Smooth muscle cell (in vitro differentiated cells): ENCODE measurements around the gene AFF2. TPM values are rescaled to one million over a fixed set of nuclear protein-coding genes. Genes with fewer than 3 reads are reported as not detected.

Experiments
- DNase-seq: peaks from one replicate; lab custom pipeline; 2025; ENCODE audit not compliant: unreplicated experiment; lab: John Stamatoyannopoulos, UW
- H2AFZ ChIP-seq: fragments of 200-600 bp; sonication (generic); 2 replicates; pipeline ENCODE4 v1.6.0; 2016; ENCODE audit warnings: antibody characterized with exemption, low read depth, mild to moderate bottlenecking
- H3F3A ChIP-seq: fragments of 200-600 bp; sonication (generic); 2 replicates; pipeline ENCODE4 v1.6.0; 2017; ENCODE audit warnings: antibody characterized with exemption, low read depth
- H3K27ac ChIP-seq: fragments of 200-600 bp; sonication (generic); 2 replicates; pipeline ENCODE4 v1.5.1; 2016; ENCODE audit warnings: low read depth, mild to moderate bottlenecking
- H3K27me3 ChIP-seq: fragments of 200-600 bp; sonication (generic); 2 replicates; pipeline ENCODE4 v1.6.1; 2016; ENCODE audit warnings: low read depth, mild to moderate bottlenecking
- H3K36me3 ChIP-seq: fragments of 200-600 bp; sonication (generic); 2 replicates; pipeline ENCODE4 v1.5.1; 2016; ENCODE audit warnings: low read depth
- H3K4me1 ChIP-seq: fragments of 200-600 bp; sonication (generic); 2 replicates; pipeline ENCODE4 v1.5.1; 2016; ENCODE audit warnings: low read depth
- H3K4me2 ChIP-seq: fragments of 200-600 bp; sonication (generic); 2 replicates; pipeline ENCODE4 v1.6.0; 2016; ENCODE audit warnings: mild to moderate bottlenecking
- H3K4me3 ChIP-seq: fragments of 200-600 bp; sonication (generic); 2 replicates; pipeline ENCODE4 v1.5.1; 2016; ENCODE audit warnings: mild to moderate bottlenecking
- H3K79me2 ChIP-seq: fragments of 200-600 bp; sonication (generic); 2 replicates; pipeline ENCODE4 v1.6.0; 2016; ENCODE audit warnings: low read depth, mild to moderate bottlenecking
- H3K9ac ChIP-seq: fragments of 200-600 bp; sonication (generic); 2 replicates; pipeline ENCODE4 v1.6.0; 2016; ENCODE audit warnings: low read depth
- H3K9me3 ChIP-seq: fragments of 200-600 bp; sonication (generic); replicated peaks from 2 replicates; pipeline ENCODE4 v1.5.1; 2016; ENCODE audit warnings: low read depth
- H4K20me1 ChIP-seq: fragments of 200-600 bp; sonication (generic); 2 replicates; pipeline ENCODE4 v1.6.0; 2016; ENCODE audit warnings: low read depth
- CTCF ChIP-seq: fragments of 200-600 bp; sonication (generic); IDR thresholded peaks from 2 replicates; pipeline ENCODE4 v1.5.1; 2017; ENCODE audit warnings: borderline replicate concordance, mild to moderate bottlenecking, antibody characterized with exemption; ENCODE audit not compliant: insufficient read depth, poor library complexity, severe bottlenecking
- WGBS: methylation state at CpG from one replicate; pipeline ENCODE4 v1.1.7; 2016; ENCODE audit warnings: low lambda C conversion rate; 5-methylcytosine and 5-hydroxymethylcytosine counted together
- polyA plus RNA-seq: library from polyadenylated mRNA; unstranded; fragments of >200 nt; fragmentation: Nextera tagmentation; extraction: Ambion mirVana; gene quantifications from 2 replicates; pipeline ENCODE4 v1.2.1, GENCODE V29; 2016
- total RNA-seq: library from RNA; depleted of rRNA; stranded (reverse); fragments of >200 nt; gene quantifications from 2 replicates; pipeline ENCODE4 v1.2.3, GENCODE V29; 2014

The AFF2 gene
- total and polyA plus RNA-seq, 2 experiments from 2014 or later: 0.57 to 3.6 TPM

- no peak overlapping the region for H3K4me2 ChIP-seq
- H3K4me3 ChIP-seq: no peak overlapping the region
- H3K4me1 ChIP-seq: no peaks in the 10 kb centered on the region
- H3F3A ChIP-seq: no peaks in the 10 kb centered on the region
- H3K79me2 ChIP-seq: no peaks in the 10 kb centered on the region
- TF ChIP-seq CTCF: no peak
- H3K27ac ChIP-seq: no peak overlapping the region
- no peaks in the 10 kb centered on the region for H3K9me3 ChIP-seq
- no peak overlapping the region for H3K9ac ChIP-seq
- H3K36me3 ChIP-seq: no peaks in the 10 kb centered on the region
- no peaks in the 10 kb centered on the region for H4K20me1 ChIP-seq
- H3K27me3 ChIP-seq: no peaks in the 10 kb centered on the region
- DNase-seq: no peak
- H2AFZ ChIP-seq: no peak overlapping the region
- WGBS: 49% methylated on average over 5 of the region's 5 CpGs
Observed at GRCh38 chrX:148728901-148729300, 228.5 kb downstream of the AFF2 start.

- H2AFZ ChIP-seq: no peak overlapping the region
- no peaks in the 10 kb centered on the region for H3K4me1 ChIP-seq
- H3K27me3 ChIP-seq: no peaks in the 10 kb centered on the region
- H3K36me3 ChIP-seq: no peaks in the 10 kb centered on the region
- peaks cover 3% of the 10 kb centered on the region for H3K9me3 ChIP-seq
- no peak overlapping the region for H3K27ac ChIP-seq
- no peaks in the 10 kb centered on the region for H3F3A ChIP-seq
- no peaks in the 10 kb centered on the region for H3K79me2 ChIP-seq
- no peak for DNase-seq
- no peak overlapping the region for H3K9ac ChIP-seq
- TF ChIP-seq CTCF: no peak
- H3K4me2 ChIP-seq: no peak overlapping the region
- no peaks in the 10 kb centered on the region for H4K20me1 ChIP-seq
- no peak overlapping the region for H3K4me3 ChIP-seq
Observed at GRCh38 chrX:148732743-148733142, 232.3 kb downstream of the AFF2 start.

- no peaks in the 10 kb centered on the region for H3K36me3 ChIP-seq
- H3K9ac ChIP-seq: no peak overlapping the region
- H3K27me3 ChIP-seq: no peaks in the 10 kb centered on the region
- H4K20me1 ChIP-seq: no peaks in the 10 kb centered on the region
- H3F3A ChIP-seq: no peaks in the 10 kb centered on the region
- TF ChIP-seq CTCF: no peak
- no peak overlapping the region for H2AFZ ChIP-seq
- H3K4me2 ChIP-seq: no peak overlapping the region
- no peaks in the 10 kb centered on the region for H3K9me3 ChIP-seq
- H3K27ac ChIP-seq: no peak overlapping the region
- 66% methylated on average over 6 of the region's 6 CpGs for WGBS
- H3K4me3 ChIP-seq: no peak overlapping the region
- H3K79me2 ChIP-seq: no peaks in the 10 kb centered on the region
- no peak for DNase-seq
- no peaks in the 10 kb centered on the region for H3K4me1 ChIP-seq
Observed at GRCh38 chrX:148741441-148741840, 241.0 kb downstream of the AFF2 start.

- H3K4me2 ChIP-seq: no peak overlapping the region
- H3F3A ChIP-seq: no peaks in the 10 kb centered on the region
- no peak overlapping the region for H3K4me3 ChIP-seq
- no peak overlapping the region for H3K27ac ChIP-seq
- DNase-seq: no peak
- H3K27me3 ChIP-seq: no peaks in the 10 kb centered on the region
- H3K9ac ChIP-seq: no peak overlapping the region
- no peaks in the 10 kb centered on the region for H3K79me2 ChIP-seq
- WGBS: 75% methylated on average over 7 of the region's 7 CpGs
- no peak overlapping the region for H2AFZ ChIP-seq
- H3K9me3 ChIP-seq: no peaks in the 10 kb centered on the region
- H3K36me3 ChIP-seq: no peaks in the 10 kb centered on the region
- TF ChIP-seq CTCF: no peak
- H3K4me1 ChIP-seq: no peaks in the 10 kb centered on the region
- no peaks in the 10 kb centered on the region for H4K20me1 ChIP-seq
Observed at GRCh38 chrX:148755111-148755510, 254.7 kb downstream of the AFF2 start.
